ENCODE results near the gene FOXL1. TPM values are rescaled to one million over a fixed set of nuclear protein-coding genes. Genes with fewer than 3 reads are reported as not detected.

FOXL1 gene
- total and polyA plus RNA-seq, 12 donors: 0.40 to 1.9 (median 0.84) TPM

- Histone ChIP-seq H3K27ac (no peak overlapping the region), H3K36me3 (no peaks in the 10 kb centered on the region), H3K4me1 (peaks cover 0 to 5% (median 0%) of the 10 kb centered on the region in 9 donors), H3K4me3 (no peak overlapping the region), H3K9me3 (no peaks in the 10 kb centered on the region), H3K27me3 (peaks cover 0 to 50% (median 36%) of the 10 kb centered on the region in 7 donors)
- 81 to 92% methylated on average over 4 of the region's 4 CpGs for WGBS, 2 donors
- no peak for TF ChIP-seq CTCF (IDR thresholded peaks at IDR 0.05)
- intact Hi-C loops (cut with DNase I): no loop called here
- ATAC-seq (no peak), DNase-seq (no peak)
These were observed 12.9 kb downstream of the FOXL1 start for GRCh38 chr16:86591270-86591669.

- 56 to 64% methylated on average over 13 of the region's 13 CpGs for WGBS, 2 donors
- Histone ChIP-seq H3K4me1 (no peaks in the 10 kb centered on the region), H3K36me3 (no peaks in the 10 kb centered on the region), H3K27ac (no peak overlapping the region), H3K27me3 (peaks cover 0 to 59% (median 42%) of the 10 kb centered on the region in 7 donors), H3K9me3 (no peaks in the 10 kb centered on the region), H3K4me3 (no peak overlapping the region)
- TF ChIP-seq CTCF (IDR thresholded peaks at IDR 0.05): no peak
- DNase-seq (no peak), ATAC-seq (no peak)
- intact Hi-C loops (cut with DNase I): no loop called here
These were observed 15.7 kb downstream of the FOXL1 start for GRCh38 chr16:86593913-86594620.

- WGBS, 2 donors: 73 to 74% methylated on average over 8 of the region's 8 CpGs
- DNase-seq (no peak), ATAC-seq (no peak)
- H3K4me3 ChIP-seq: no peak overlapping the region
- intact Hi-C loops (cut with DNase I): no loop called here
- H3K27me3 ChIP-seq: peaks cover 0 to 63% (median 42%) of the 10 kb centered on the region in 7 donors
- H3K36me3 ChIP-seq: no peaks in the 10 kb centered on the region
- TF ChIP-seq CTCF (IDR thresholded peaks at IDR 0.05): no peak
- H3K4me1 ChIP-seq: no peaks in the 10 kb centered on the region
- H3K27ac ChIP-seq: no peak overlapping the region
- H3K9me3 ChIP-seq: no peaks in the 10 kb centered on the region
These were observed 16.4 kb downstream of the FOXL1 start for GRCh38 chr16:86594721-86595120.

GRCh38 chr16:86595983-86596605, 17.7 kb downstream of the FOXL1 start:
- TF ChIP-seq CTCF (IDR thresholded peaks at IDR 0.05): no peak
- Histone ChIP-seq H3K27ac (no peak overlapping the region), H3K4me3 (no peak overlapping the region), H3K4me1 (no peaks in the 10 kb centered on the region), H3K36me3 (no peaks in the 10 kb centered on the region), H3K27me3 (peaks cover 0 to 60% (median 42%) of the 10 kb centered on the region in 7 donors), H3K9me3 (no peaks in the 10 kb centered on the region)
- WGBS, 2 donors: 72 to 78% methylated on average over 10 of the region's 10 CpGs
- no peak for DNase-seq
- no peak for ATAC-seq
- intact Hi-C loops (cut with DNase I): no loop called here

Measured in heart right ventricle (tissue), 16 donors.